HG03460 (cell line): ENCODE measurements around the gene ZBTB8A.
A peak's percentile ranks its signal among the peaks of the same experiment; 100 is the strongest.
"Not testable (repeated sequence)": the region's sequence is repeated elsewhere in the genome, so short reads cannot be mapped to it uniquely, and the experiment has no call there.

ENCODE experiments used
- ATAC-seq: cut with Tn5 transposase; IDR thresholded peaks from one replicate; pipeline ENCODE4 v1.9.1; 2021; ENCODE audit not compliant: unreplicated experiment

ZBTB8A gene

GRCh38 chr1:32618673-32619221, 79.5 kb downstream of the ZBTB8A start:
- ATAC-seq: no peak

GRCh38 chr1:32619701-32620485, 80.7 kb downstream of the ZBTB8A start:
- peak; percentile 69 for ATAC-seq

GRCh38 chr1:32622205-32622604, 83.0 kb downstream of the ZBTB8A start:
- ATAC-seq: no peak

GRCh38 chr1:32622806-32623681, 83.8 kb downstream of the ZBTB8A start:
- ATAC-seq: no peak

- ATAC-seq: no peak
Measured at GRCh38 chr1:32623775-32624174, 84.5 kb downstream of the ZBTB8A start.

GRCh38 chr1:32626176-32626575, 86.9 kb downstream of the ZBTB8A start:
- no peak for ATAC-seq

- ATAC-seq: peak; percentile 74
Measured at GRCh38 chr1:32627596-32628162, 88.5 kb downstream of the ZBTB8A start.

GRCh38 chr1:32630173-32630572, 90.9 kb downstream of the ZBTB8A start:
- ATAC-seq: not testable (repeated sequence)

GRCh38 chr1:32632829-32633228, 93.6 kb downstream of the ZBTB8A start:
- no peak for ATAC-seq

GRCh38 chr1:32635508-32636277, 96.5 kb downstream of the ZBTB8A start:
- ATAC-seq: no peak

- ATAC-seq: no peak
Measured at GRCh38 chr1:32636914-32637645, 97.9 kb downstream of the ZBTB8A start.

- ATAC-seq: no peak
Measured at GRCh38 chr1:32639489-32640075, 100.4 kb downstream of the ZBTB8A start.

GRCh38 chr1:32642292-32642827, 103.1 kb downstream of the ZBTB8A start:
- ATAC-seq: not testable (repeated sequence)

GRCh38 chr1:32644426-32644825, 105.2 kb downstream of the ZBTB8A start:
- no peak for ATAC-seq

GRCh38 chr1:32647308-32648134, 108.3 kb downstream of the ZBTB8A start:
- no peak for ATAC-seq

- peak; percentile 67 for ATAC-seq
Measured at GRCh38 chr1:32650248-32650751, 111.1 kb downstream of the ZBTB8A start, which contains the start of gene ZBTB8OS. TSS of gene ZBTB8OS (minus strand) at chr1:32650550. CDS start at chr1:32650529, 21 bp downstream.

- ATAC-seq: peak; percentile 79
Measured at GRCh38 chr1:32650752-32651460, 111.7 kb downstream of the ZBTB8A start, which contains the start of gene RBBP4. TSS of gene RBBP4 (plus strand) at chr1:32651208. CDS start at chr1:32651307, 99 bp downstream.
